ENCODE measurements around the gene COA3. TPM values are rescaled to one million over a fixed set of nuclear protein-coding genes. Genes with fewer than 3 reads are reported as not detected.
A peak's percentile ranks its signal among the peaks of the same experiment; 100 is the strongest.
"Not testable (repeated sequence)": the region's sequence is repeated elsewhere in the genome, so short reads cannot be mapped to it uniquely, and the experiment has no call there.

Gene COA3
- total and polyA plus RNA-seq, 12 donors: 55.6 to 231 (median 87.0) TPM

GRCh38 chr17:42772945-42773289, 25.6 kb downstream of the COA3 start:
- H3K27ac ChIP-seq: peak overlapping the region in 3 of 5 donors; percentile 60 to 89 (median 61)
- 0 to 6% (median 2%) methylated on average over 3 of the region's 3 CpGs for WGBS, 4 donors
- H3K36me3 ChIP-seq (replicated peaks in 1 of 2): peaks cover 0 to 29% of the 10 kb centered on the region in 2 donors
- DNase-seq: no peak
- H3K27me3 ChIP-seq: no peaks in the 10 kb centered on the region
- intact Hi-C loops (cut with DNase I): loop anchor here in 1 of 2 donors (10.0 kb wide), 1 partner anchor 878 kb away; no protein-coding TSS in a partner anchor
- peak overlapping the region; percentile 34 to 93 (median 68) for H3K4me3 ChIP-seq
- H3K4me1 ChIP-seq (replicated peaks in 1 of 2): peaks cover 9 to 16% of the 10 kb centered on the region in 2 donors
- H3K9me3 ChIP-seq (replicated peaks in 1 of 3): no peaks in the 10 kb centered on the region
- TF ChIP-seq POLR2A (IDR thresholded peaks at IDR 0.05): no peak
- no peak for TF ChIP-seq CTCF (IDR thresholded peaks at IDR 0.05)

- H3K36me3 ChIP-seq (replicated peaks in 1 of 2); H3K27me3 ChIP-seq; H3K9me3 ChIP-seq (replicated peaks in 1 of 3); DNase-seq; H3K4me3 ChIP-seq; H3K27ac ChIP-seq: not testable (repeated sequence)
- intact Hi-C loops (cut with DNase I): loop anchor here in 1 of 2 donors (10.0 kb wide), 1 partner anchor 875 kb away; no protein-coding TSS in a partner anchor
- WGBS, 4 donors: 50 to 57% (median 54%) methylated on average over 10 of the region's 10 CpGs
- peaks cover 9 to 16% of the 10 kb centered on the region in 2 donors for H3K4me1 ChIP-seq (replicated peaks in 1 of 2)
These were observed 28.5 kb downstream of the COA3 start for GRCh38 chr17:42769964-42770363.

- H3K9me3 ChIP-seq (replicated peaks in 1 of 3); H3K4me1 ChIP-seq (replicated peaks in 1 of 2); DNase-seq; intact Hi-C loops (cut with DNase I); H3K27me3 ChIP-seq; H3K4me3 ChIP-seq; H3K36me3 ChIP-seq (replicated peaks in 1 of 2); H3K27ac ChIP-seq: not testable (repeated sequence)
- 61 to 72% (median 65%) methylated on average over 9 of the region's 9 CpGs for WGBS, 4 donors
These were observed 30.5 kb downstream of the COA3 start for GRCh38 chr17:42768006-42768405.

- no peaks in the 10 kb centered on the region for H3K9me3 ChIP-seq (replicated peaks in 1 of 3)
- no peak for DNase-seq
- no peak for TF ChIP-seq POLR2A (IDR thresholded peaks at IDR 0.05)
- TF ChIP-seq CTCF (IDR thresholded peaks at IDR 0.05): no peak
- H3K27ac ChIP-seq: no peak overlapping the region
- no peaks in the 10 kb centered on the region for H3K27me3 ChIP-seq
- no peaks in the 10 kb centered on the region for H3K36me3 ChIP-seq (replicated peaks in 1 of 2)
- intact Hi-C loops (cut with DNase I): no loop called here
- no peak overlapping the region for H3K4me3 ChIP-seq
- H3K4me1 ChIP-seq (replicated peaks in 1 of 2): peaks cover 0 to under 1% of the 10 kb centered on the region in 2 donors
These were observed 31.0 kb downstream of the COA3 start for GRCh38 chr17:42767512-42767911.

- intact Hi-C loops (cut with DNase I): no loop called here
- no peaks in the 10 kb centered on the region for H3K36me3 ChIP-seq (replicated peaks in 1 of 2)
- no peaks in the 10 kb centered on the region for H3K27me3 ChIP-seq
- H3K4me3 ChIP-seq: no peak overlapping the region
- DNase-seq: no peak
- H3K27ac ChIP-seq: no peak overlapping the region
- H3K4me1 ChIP-seq (replicated peaks in 1 of 2): peaks cover 3 to 5% of the 10 kb centered on the region in 2 donors
- 70 to 75% (median 74%) methylated on average over 4 to 6 of the region's 6 CpGs for WGBS, 4 donors
- no peaks in the 10 kb centered on the region for H3K9me3 ChIP-seq (replicated peaks in 1 of 3)
- no peak for TF ChIP-seq POLR2A (IDR thresholded peaks at IDR 0.05)
- TF ChIP-seq CTCF (IDR thresholded peaks at IDR 0.05): no peak
These were observed 32.4 kb downstream of the COA3 start for GRCh38 chr17:42766124-42766523.

Measured in adrenal gland (tissue), 12 donors.